ENCODE results near the gene NDST1. TPM values are rescaled to one million over a fixed set of nuclear protein-coding genes. Genes with fewer than 3 reads are reported as not detected.

The NDST1 gene
- total RNA-seq, 2 donors from 2014 or later = 112 to 131 TPM

DNA sequence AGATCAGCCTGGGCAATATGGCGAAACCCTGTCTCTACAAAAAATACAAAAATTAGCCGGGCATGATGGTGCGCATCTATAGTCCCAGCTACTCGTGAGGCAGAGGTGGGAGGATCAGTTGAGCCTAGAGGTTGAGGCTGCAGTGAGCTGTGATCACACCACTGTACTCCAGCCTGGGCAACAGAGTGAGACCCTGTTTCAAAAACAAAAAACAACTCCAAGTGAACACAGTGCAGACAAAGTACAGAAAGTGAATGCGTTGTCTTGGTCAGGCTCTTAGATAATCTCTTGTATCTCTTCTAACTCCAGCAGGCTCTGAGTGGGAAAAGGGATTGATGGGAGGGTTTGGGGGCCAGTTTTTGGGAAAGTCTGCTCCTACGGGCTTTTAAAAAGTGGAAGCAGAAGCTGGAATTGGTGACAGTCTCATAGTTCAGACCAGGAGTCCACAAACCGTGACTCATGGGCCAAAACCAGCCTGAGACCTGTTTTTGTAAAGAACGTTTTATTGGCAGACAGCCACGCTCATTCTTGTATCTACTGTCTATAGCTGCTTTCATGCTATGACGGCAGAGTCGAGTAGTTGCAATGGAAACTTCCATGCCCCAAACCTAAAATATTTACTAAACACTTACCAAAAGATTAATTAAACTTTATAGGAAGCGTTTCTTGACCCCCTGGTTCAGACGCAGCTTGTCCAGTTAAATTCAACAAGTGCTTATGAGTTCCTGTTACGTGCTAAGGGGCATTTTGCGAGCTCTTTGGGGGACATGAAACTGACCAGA lies 32.9 kb downstream of the NDST1 start:
- TF ChIP-seq, protein P1, sequence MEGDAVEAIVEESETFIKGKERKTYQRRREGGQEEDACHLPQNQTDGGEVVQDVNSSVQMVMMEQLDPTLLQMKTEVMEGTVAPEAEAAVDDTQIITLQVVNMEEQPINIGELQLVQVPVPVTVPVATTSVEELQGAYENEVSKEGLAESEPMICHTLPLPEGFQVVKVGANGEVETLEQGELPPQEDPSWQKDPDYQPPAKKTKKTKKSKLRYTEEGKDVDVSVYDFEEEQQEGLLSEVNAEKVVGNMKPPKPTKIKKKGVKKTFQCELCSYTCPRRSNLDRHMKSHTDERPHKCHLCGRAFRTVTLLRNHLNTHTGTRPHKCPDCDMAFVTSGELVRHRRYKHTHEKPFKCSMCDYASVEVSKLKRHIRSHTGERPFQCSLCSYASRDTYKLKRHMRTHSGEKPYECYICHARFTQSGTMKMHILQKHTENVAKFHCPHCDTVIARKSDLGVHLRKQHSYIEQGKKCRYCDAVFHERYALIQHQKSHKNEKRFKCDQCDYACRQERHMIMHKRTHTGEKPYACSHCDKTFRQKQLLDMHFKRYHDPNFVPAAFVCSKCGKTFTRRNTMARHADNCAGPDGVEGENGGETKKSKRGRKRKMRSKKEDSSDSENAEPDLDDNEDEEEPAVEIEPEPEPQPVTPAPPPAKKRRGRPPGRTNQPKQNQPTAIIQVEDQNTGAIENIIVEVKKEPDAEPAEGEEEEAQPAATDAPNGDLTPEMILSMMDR (IDR thresholded peaks at IDR 0.05) = no peak
- Histone ChIP-seq H3K9me3 (no peaks in the 10 kb centered on the region), H3K27ac (peak overlapping the region; percentile 84 to 87), H3K4me3 (no peak overlapping the region), H3K36me3 (peaks cover 36% of the 10 kb centered on the region), H3K27me3 (replicated peaks; ENCODE audit: insufficient read depth) (no peaks in the 10 kb centered on the region), H3K4me1 (ENCODE audit: control insufficient read depth in 1 of 2, low read depth in 2 of 2) (peaks cover 13 to 26% of the 10 kb centered on the region in 2 donors)
- DNase-seq (ENCODE audit: low spot score) = peak; percentile 83
- ATAC-seq (ENCODE audit: insufficient number of reproducible peaks, low FRiP score, low read depth) = peak; percentile 75

DNA sequence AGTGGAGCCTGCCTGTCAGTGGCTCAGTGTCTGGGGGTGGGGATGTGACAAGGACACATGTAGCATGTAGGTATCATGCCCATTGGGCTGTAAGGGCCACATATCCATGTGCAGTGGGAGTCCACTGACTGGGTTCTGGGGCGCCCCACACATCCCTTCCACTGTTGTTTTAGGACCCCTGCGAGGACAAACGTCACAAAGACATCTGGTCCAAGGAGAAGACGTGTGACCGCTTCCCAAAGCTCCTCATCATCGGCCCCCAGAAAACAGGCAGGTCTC lies 33.4 kb downstream of the NDST1 start:
- H3K4me1 ChIP-seq (ENCODE audit: control insufficient read depth in 1 of 2, low read depth in 2 of 2) = peaks cover 13 to 28% of the 10 kb centered on the region in 2 donors
- H3K4me3 ChIP-seq = no peak overlapping the region
- H3K36me3 ChIP-seq = peaks cover 32% of the 10 kb centered on the region
- no peaks in the 10 kb centered on the region for H3K9me3 ChIP-seq
- H3K27me3 ChIP-seq (replicated peaks; ENCODE audit: insufficient read depth) = no peaks in the 10 kb centered on the region
- TF ChIP-seq, protein P1 (IDR thresholded peaks at IDR 0.05) = no peak
- peak overlapping the region; percentile 84 to 87 for H3K27ac ChIP-seq
- no peak for DNase-seq (ENCODE audit: low spot score)
- no peak for ATAC-seq (ENCODE audit: insufficient number of reproducible peaks, low FRiP score, low read depth)

DNA sequence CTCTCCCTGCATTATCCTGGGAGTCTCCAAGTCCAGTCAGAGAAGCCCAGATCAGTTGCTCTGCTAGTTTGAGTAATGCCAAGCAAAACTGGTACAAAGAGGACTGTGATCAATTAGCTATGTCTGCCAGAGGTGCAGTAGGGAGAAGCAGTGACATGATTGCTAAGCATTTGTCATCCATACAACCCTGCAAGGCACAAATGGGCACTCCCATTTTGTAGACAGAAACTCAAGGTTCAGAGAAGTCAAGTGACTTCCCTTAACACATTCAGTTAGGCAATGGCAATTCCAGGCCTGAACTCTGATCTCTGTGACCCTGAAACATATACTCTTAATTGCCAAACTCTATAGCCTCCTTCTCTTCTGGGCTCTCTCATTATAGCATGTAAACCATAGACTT lies 34.0 kb downstream of the NDST1 start:
- ATAC-seq (ENCODE audit: insufficient number of reproducible peaks, low FRiP score, low read depth) (no peak), DNase-seq (ENCODE audit: low spot score) (no peak)
- Histone ChIP-seq H3K9me3 (no peaks in the 10 kb centered on the region), H3K27ac (peak overlapping the region; percentile 84 to 87), H3K36me3 (peaks cover 27% of the 10 kb centered on the region), H3K4me1 (ENCODE audit: control insufficient read depth in 1 of 2, low read depth in 2 of 2) (peaks cover 13 to 32% of the 10 kb centered on the region in 2 donors), H3K4me3 (no peak overlapping the region), H3K27me3 (replicated peaks; ENCODE audit: insufficient read depth) (no peaks in the 10 kb centered on the region)
- TF ChIP-seq, protein P1 (IDR thresholded peaks at IDR 0.05) = no peak

DNA sequence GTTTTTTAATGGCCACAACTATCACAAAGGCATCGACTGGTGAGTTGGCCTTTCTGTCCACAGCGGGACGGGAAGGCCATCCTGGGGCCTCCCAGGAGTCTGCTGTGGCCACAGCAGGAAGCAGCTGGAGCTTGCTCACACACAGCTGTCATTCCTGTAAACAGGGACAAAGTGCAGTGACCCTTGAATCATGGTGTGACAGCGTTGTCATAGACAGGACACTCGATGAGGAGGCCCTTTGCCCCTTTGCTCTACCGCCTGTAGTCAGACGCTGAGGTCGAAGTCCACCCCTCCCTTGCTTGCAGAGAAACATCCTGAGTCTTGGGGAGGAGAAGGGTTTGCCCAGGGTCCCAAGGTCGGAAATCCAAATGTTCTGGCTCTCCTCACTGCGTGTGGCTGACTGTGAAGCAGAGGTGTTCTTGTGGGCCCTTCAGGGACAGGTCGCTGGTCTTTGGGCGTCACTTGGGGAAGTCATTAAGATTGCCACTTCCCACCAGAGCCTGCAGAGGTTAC lies 35.1 kb downstream of the NDST1 start:
- DNase-seq (ENCODE audit: low spot score) (no peak), ATAC-seq (ENCODE audit: insufficient number of reproducible peaks, low FRiP score, low read depth) (no peak)
- H3K9me3 ChIP-seq = no peaks in the 10 kb centered on the region
- H3K4me3 ChIP-seq = no peak overlapping the region
- H3K4me1 ChIP-seq (ENCODE audit: control insufficient read depth in 1 of 2, low read depth in 2 of 2) = peaks cover 13 to 32% of the 10 kb centered on the region in 2 donors
- H3K36me3 ChIP-seq = peaks cover 33% of the 10 kb centered on the region
- TF ChIP-seq, protein P1 (IDR thresholded peaks at IDR 0.05) = no peak
- peak overlapping the region; percentile 84 to 87 for H3K27ac ChIP-seq
- no peaks in the 10 kb centered on the region for H3K27me3 ChIP-seq (replicated peaks; ENCODE audit: insufficient read depth)

DNA sequence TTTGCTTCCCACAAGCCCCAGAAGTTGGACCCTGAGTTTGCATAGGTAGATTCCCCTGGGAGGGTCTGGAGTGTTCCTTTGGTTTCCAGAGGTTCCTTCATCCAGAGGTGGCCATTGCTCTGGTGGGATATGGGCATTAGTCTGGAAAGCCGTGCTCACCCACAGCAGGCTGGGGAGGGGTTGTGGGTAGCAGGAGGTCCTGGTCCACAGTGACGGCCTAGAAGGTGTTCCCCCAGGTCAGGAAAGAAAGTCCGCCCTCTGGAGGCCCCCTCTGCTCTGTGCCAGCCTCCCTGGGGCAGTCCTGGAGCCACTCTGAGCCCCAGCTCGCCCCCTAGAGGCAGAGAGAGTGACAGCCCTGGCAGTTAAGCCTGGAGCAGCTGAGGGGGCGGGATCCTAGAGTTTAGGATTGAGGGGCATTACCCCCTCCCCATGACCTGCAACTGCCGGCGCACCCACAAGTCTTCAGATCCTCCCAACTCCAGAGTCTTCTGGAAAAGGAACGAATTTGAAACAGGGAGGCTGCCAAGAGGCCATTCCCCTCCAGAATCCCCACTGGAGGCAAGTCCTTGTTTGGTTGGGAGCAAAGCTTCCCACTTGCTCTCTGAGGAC lies 36.8 kb downstream of the NDST1 start:
- Histone ChIP-seq H3K27ac (peak overlapping the region; percentile 72 to 83), H3K4me1 (ENCODE audit: control insufficient read depth in 1 of 2, low read depth in 2 of 2) (peaks cover 12 to 30% of the 10 kb centered on the region in 2 donors), H3K27me3 (replicated peaks; ENCODE audit: insufficient read depth) (no peaks in the 10 kb centered on the region), H3K36me3 (peaks cover 41% of the 10 kb centered on the region), H3K9me3 (no peaks in the 10 kb centered on the region), H3K4me3 (no peak overlapping the region)
- DNase-seq (ENCODE audit: low spot score) (no peak), ATAC-seq (ENCODE audit: insufficient number of reproducible peaks, low FRiP score, low read depth) (no peak)
- TF ChIP-seq, protein P1 (IDR thresholded peaks at IDR 0.05) = peak; percentile 56

Data from thoracic aorta (tissue), 2 donors.